MM.1S (cell line): ENCODE data around the gene COL3A1.

Experiments
- EZH2 ChIP-seq: fragments of 300-600 bp; sonication (generic); optimal IDR thresholded peaks from 2 replicates; pipeline ENCODE3; 2017; ENCODE audit warnings: low read depth, mild to moderate bottlenecking, antibody characterized with exemption, low read length, mixed read lengths
- EZH2phosphoT487 ChIP-seq: fragments of 300-600 bp; sonication (generic); IDR thresholded peaks from 2 replicates; pipeline ENCODE4 v1.6.1; 2018; ENCODE audit warnings: antibody characterized with exemption, low read length
- TF ChIP-seq, protein P1 (sequence below): fragments of 300-600 bp; sonication (generic); IDR thresholded peaks from 2 replicates; pipeline ENCODE4 v1.5.1; 2016; ENCODE audit warnings: antibody characterized with exemption, low read length, mixed read lengths

GRCh38 chr2:188964976-188965546, 9.1 kb upstream of the COL3A1 start:
- TF ChIP-seq, protein P1, sequence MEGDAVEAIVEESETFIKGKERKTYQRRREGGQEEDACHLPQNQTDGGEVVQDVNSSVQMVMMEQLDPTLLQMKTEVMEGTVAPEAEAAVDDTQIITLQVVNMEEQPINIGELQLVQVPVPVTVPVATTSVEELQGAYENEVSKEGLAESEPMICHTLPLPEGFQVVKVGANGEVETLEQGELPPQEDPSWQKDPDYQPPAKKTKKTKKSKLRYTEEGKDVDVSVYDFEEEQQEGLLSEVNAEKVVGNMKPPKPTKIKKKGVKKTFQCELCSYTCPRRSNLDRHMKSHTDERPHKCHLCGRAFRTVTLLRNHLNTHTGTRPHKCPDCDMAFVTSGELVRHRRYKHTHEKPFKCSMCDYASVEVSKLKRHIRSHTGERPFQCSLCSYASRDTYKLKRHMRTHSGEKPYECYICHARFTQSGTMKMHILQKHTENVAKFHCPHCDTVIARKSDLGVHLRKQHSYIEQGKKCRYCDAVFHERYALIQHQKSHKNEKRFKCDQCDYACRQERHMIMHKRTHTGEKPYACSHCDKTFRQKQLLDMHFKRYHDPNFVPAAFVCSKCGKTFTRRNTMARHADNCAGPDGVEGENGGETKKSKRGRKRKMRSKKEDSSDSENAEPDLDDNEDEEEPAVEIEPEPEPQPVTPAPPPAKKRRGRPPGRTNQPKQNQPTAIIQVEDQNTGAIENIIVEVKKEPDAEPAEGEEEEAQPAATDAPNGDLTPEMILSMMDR = no peak
- TF ChIP-seq EZH2 = no peak
- no peak for TF ChIP-seq EZH2phosphoT487
